ENCODE results near the gene RBP2.

Gene RBP2

DNA sequence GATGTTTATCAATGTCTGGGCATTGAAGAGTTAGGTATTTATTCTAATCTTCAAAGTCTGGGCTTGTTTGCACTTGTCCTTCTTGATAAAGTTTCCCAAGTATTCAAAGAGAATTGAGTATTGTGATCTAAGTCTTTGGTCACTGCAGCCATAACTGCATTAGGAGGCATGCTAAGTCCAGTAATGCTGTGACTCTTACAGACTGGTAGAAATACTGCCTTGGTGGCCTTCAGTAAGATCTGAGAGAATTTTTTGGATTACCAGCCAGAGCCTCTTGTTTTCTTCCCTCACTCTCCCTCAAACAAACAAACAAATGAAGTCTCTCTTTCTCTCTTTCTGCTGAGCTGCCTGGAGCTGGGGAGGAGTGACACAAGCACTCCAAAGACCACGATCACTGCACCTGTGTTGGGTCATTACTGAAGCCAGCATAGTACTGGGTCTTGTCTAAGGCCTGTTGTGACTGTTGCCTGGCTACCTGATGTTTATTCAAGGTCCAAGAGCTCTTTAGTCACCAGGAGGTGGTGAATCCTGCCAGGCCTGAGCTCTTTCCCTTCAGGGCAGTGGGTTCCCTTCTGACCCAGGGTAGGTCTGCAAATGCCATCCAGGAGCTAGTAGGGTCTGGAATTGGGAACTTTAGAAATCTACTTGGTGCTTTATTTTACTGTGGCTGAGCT is 14.8 kb upstream of the RBP2 start:
- H3K9me3 ChIP-seq (ENCODE audit: control insufficient read depth, low read length), result no peaks in the 10 kb centered on the region
- H3K79me2 ChIP-seq, result peaks cover 4% of the 10 kb centered on the region
- no peak overlapping the region for H3K9ac ChIP-seq
- no peak overlapping the region for H2AFZ ChIP-seq
- TF ChIP-seq, protein P1, sequence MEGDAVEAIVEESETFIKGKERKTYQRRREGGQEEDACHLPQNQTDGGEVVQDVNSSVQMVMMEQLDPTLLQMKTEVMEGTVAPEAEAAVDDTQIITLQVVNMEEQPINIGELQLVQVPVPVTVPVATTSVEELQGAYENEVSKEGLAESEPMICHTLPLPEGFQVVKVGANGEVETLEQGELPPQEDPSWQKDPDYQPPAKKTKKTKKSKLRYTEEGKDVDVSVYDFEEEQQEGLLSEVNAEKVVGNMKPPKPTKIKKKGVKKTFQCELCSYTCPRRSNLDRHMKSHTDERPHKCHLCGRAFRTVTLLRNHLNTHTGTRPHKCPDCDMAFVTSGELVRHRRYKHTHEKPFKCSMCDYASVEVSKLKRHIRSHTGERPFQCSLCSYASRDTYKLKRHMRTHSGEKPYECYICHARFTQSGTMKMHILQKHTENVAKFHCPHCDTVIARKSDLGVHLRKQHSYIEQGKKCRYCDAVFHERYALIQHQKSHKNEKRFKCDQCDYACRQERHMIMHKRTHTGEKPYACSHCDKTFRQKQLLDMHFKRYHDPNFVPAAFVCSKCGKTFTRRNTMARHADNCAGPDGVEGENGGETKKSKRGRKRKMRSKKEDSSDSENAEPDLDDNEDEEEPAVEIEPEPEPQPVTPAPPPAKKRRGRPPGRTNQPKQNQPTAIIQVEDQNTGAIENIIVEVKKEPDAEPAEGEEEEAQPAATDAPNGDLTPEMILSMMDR (IDR thresholded peaks at IDR 0.05), result no peak
- no peak overlapping the region for H3K4me3 ChIP-seq (ENCODE audit: low read depth, low read length)
- H3K27ac ChIP-seq, result no peak overlapping the region
- no peaks in the 10 kb centered on the region for H3K4me1 ChIP-seq
- H3K36me3 ChIP-seq (ENCODE audit: control insufficient read depth, insufficient read depth, low read length), result no peaks in the 10 kb centered on the region
- H3K27me3 ChIP-seq (ENCODE audit: control insufficient read depth, insufficient read depth, low read length), result no peaks in the 10 kb centered on the region
- no peak overlapping the region for H3K4me2 ChIP-seq (ENCODE audit: low read length)

DNA sequence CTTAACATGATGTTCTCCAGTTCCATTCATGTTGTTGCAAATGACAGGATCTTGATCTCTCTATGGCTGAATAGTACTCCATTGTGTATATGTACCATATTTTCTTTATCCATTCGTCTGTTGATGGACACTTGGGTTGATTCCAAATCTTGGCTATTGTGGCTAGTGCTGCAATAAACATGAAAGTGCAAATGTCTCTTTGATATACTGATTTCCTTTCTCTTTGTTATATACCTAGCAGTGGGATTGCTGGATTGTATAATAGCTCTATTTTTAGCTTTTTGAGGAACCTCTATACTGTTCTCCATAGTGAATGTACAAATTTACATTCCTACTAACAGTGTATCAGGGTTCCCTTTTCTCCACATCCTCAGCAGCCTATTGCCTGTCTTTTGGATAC is 5.9 kb upstream of the RBP2 start:
- H3K36me3 ChIP-seq (ENCODE audit: control insufficient read depth, insufficient read depth, low read length), result no peaks in the 10 kb centered on the region
- H2AFZ ChIP-seq, result no peak overlapping the region
- H3K27ac ChIP-seq, result no peak overlapping the region
- H3K4me3 ChIP-seq (ENCODE audit: low read depth, low read length), result no peak overlapping the region
- H3K27me3 ChIP-seq (ENCODE audit: control insufficient read depth, insufficient read depth, low read length), result no peaks in the 10 kb centered on the region
- H3K79me2 ChIP-seq, result no peaks in the 10 kb centered on the region
- TF ChIP-seq, protein P1 (IDR thresholded peaks at IDR 0.05), result no peak
- peaks cover 7% of the 10 kb centered on the region for H3K4me1 ChIP-seq
- no peak overlapping the region for H3K4me2 ChIP-seq (ENCODE audit: low read length)
- H3K9ac ChIP-seq, result no peak overlapping the region
- H3K9me3 ChIP-seq (ENCODE audit: control insufficient read depth, low read length), result no peaks in the 10 kb centered on the region

DNA sequence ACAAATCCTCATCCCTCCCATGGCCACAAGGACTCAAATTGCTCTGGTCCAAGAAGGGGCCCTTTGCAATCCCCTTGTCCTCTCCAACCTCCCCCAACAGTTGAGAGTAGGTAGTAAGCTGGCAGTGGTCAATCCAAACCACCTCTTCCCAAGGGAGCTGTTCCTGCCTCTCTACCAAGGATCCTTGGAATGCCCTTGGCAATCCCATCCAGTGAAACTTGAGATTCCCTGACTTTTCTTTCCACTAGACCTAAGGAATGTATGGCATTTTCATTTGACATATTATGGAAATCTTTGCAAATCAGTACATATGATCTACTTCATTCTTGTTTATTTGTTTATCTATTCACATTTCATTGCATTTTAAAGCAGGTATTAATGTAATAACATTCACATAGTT is 4.8 kb upstream of the RBP2 start:
- H3K9ac ChIP-seq, result no peak overlapping the region
- TF ChIP-seq, protein P1 (IDR thresholded peaks at IDR 0.05), result no peak

DNA sequence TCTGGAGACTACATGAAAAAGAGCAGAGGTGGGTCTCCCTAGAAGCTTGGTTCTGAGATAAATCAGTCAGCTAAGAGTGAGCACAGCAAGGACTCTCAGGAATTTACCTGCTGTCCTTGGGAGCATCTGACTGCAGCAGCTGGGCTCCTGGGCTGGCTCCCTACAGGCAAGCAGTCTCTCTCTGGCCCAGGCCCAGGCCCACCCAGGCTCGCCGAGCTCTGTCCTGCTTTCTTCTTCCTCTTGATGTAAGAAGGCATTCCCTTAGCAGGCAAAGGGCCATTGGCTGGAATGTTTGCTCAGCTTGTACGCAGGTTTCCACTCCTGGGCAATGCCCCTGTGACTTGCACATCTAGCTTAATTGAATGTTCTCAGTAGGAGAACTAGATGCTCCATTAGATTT is 4.3 kb upstream of the RBP2 start:
- no peak overlapping the region for H3K4me2 ChIP-seq (ENCODE audit: low read length)
- no peak overlapping the region for H3K9ac ChIP-seq
- H3K27ac ChIP-seq, result no peak overlapping the region
- H3K27me3 ChIP-seq (ENCODE audit: control insufficient read depth, insufficient read depth, low read length), result no peaks in the 10 kb centered on the region
- H2AFZ ChIP-seq, result peak overlapping the region; percentile 35
- TF ChIP-seq, protein P1 (IDR thresholded peaks at IDR 0.05), result no peak
- no peaks in the 10 kb centered on the region for H3K36me3 ChIP-seq (ENCODE audit: control insufficient read depth, insufficient read depth, low read length)
- no peaks in the 10 kb centered on the region for H3K9me3 ChIP-seq (ENCODE audit: control insufficient read depth, low read length)
- peaks cover 7% of the 10 kb centered on the region for H3K4me1 ChIP-seq
- H3K79me2 ChIP-seq, result no peaks in the 10 kb centered on the region
- no peak overlapping the region for H3K4me3 ChIP-seq (ENCODE audit: low read depth, low read length)

More for the DNA sequence above, 4.8 kb upstream of the RBP2 start:
- Histone ChIP-seq H2AFZ (no peak overlapping the region), H3K36me3 (ENCODE audit: control insufficient read depth, insufficient read depth, low read length) (no peaks in the 10 kb centered on the region), H3K9me3 (ENCODE audit: control insufficient read depth, low read length) (no peaks in the 10 kb centered on the region), H3K4me1 (peaks cover 7% of the 10 kb centered on the region), H3K27me3 (ENCODE audit: control insufficient read depth, insufficient read depth, low read length) (no peaks in the 10 kb centered on the region), H3K27ac (no peak overlapping the region), H3K4me3 (ENCODE audit: low read depth, low read length) (no peak overlapping the region), H3K79me2 (no peaks in the 10 kb centered on the region), H3K4me2 (ENCODE audit: low read length) (no peak overlapping the region)

Measured in parathyroid adenoma (tissue), 2 donors.